ENCODE data around the gene ZNF598. TPM values are rescaled to one million over a fixed set of nuclear protein-coding genes. Genes with fewer than 3 reads are reported as not detected.

ZNF598 gene
- total and polyA plus RNA-seq, 2 experiments from 2014 or later: 8.5 to 48.6 TPM

DNA sequence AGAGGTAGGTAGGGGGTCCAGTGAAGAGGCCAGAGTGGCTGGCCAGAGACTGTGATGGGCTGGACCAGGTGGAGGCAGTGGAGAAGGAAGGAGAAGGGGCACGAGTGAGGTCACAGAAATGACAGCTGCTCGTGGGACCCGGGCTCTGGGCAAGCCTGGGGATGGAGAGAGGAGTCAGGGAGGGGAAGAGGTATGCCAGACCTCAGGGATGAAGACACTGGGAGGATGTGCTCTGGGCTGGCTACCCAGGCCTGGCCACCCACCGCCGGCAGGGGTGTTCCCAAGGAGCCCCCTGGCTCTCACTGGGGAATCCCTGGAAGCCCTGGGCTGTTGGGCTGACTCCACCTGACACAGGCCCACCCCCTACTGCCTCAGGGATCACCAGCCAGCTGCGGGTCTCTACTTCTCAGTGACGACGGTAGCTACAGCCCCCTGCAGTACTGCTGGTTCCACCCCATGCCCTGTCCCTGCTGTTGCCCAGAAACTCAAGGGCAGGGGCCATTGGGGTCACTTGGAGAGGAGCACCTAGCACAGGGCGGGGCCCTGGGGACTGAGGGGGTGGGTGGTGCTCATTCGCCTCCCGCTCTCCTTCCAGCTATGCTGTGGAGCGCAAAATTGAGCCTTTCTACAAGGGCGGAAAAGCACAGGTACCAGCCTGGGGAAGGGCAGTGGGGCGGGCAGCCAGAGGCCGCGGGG is 36.0 kb downstream of the ZNF598 start:
- DNase-seq (ENCODE audit: low spot score): no peak
- H3K4me2 ChIP-seq: no peak overlapping the region

DNA sequence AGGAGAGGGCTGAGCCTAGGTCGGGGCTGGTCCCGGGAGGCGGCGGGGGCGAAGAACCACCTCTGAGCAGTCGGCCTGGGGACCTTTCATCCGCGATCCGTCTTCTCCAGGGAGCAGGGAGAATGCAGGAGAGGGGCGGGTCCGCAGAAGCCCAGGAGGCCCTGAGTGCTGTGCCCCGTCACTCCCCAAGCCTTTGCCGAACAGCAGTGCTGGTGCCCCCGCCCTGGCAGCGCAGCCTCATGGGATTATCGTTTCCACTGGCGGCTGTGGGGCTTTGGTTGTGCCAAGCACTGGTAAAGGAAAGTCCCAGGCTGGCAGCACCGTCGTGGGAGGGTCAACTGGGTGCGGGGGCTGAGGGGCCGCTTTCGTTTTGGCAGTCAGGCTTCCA is 37.1 kb downstream of the ZNF598 start:
- ATAC-seq (peak; percentile 42), DNase-seq (ENCODE audit: low spot score) (peak; percentile 56)
- Histone ChIP-seq H2AFZ (no peak overlapping the region), H3K27me3 (ENCODE audit: insufficient read depth) (no peaks in the 10 kb centered on the region), H3K36me3 (ENCODE audit: insufficient read depth) (no peaks in the 10 kb centered on the region), H3F3A (replicated peaks; ENCODE audit: low read depth) (no peaks in the 10 kb centered on the region), H3K4me1 (ENCODE audit: insufficient read depth) (peaks cover 14% of the 10 kb centered on the region; the same call in 1 of the 2 replicates), H3K4me2 (peak overlapping the region; percentile 81), H3K79me2 (replicated peaks; ENCODE audit: insufficient read depth) (peaks cover 21% of the 10 kb centered on the region), H3K27ac (ENCODE audit: low read depth) (no peak overlapping the region), H4K20me1 (replicated peaks; ENCODE audit: insufficient read depth) (no peaks in the 10 kb centered on the region; the same call in none of the 2 replicates), H3K9me2 (ENCODE audit: insufficient read depth) (no peaks in the 10 kb centered on the region), H3K4me3 (peak overlapping the region; percentile 96)
- Mint-ChIP-seq H3K4me1 (peaks cover 12% of the 10 kb centered on the region), H3K27me3 (ENCODE audit: insufficient read depth, low read depth, poor library complexity) (peaks cover 19% of the 10 kb centered on the region), H3K9me3 (peaks cover 3% of the 10 kb centered on the region; the same call in 1 of the 3 replicates), H3K27ac (peak overlapping the region; percentile 95), H3K36me3 (ENCODE audit: low read depth) (peaks cover 16% of the 10 kb centered on the region), H3K4me3 (peak overlapping the region; percentile 99)
- TF ChIP-seq ZNF462 (CRISPR knock-in tag; IDR thresholded peaks at IDR 0.05): no peak

More for the DNA sequence above, 36.0 kb downstream of the ZNF598 start:
- H3F3A ChIP-seq (replicated peaks; ENCODE audit: low read depth): 0 out of 2 replicates have a peak, but pooled peaks cover 4% of the 10 kb centered on the region
- TF ChIP-seq CTCF (conservative IDR thresholded peaks at IDR 0.05; ENCODE audit: low read depth in 2 of 2) (no peak), EZH2 (IDR thresholded peaks at IDR 0.05; ENCODE audit: low read depth, unreplicated experiment) (no peak), ETS1 (IDR thresholded peaks at IDR 0.05) (no peak)
- no peaks in the 10 kb centered on the region for H3K36me3 ChIP-seq (ENCODE audit: insufficient read depth)
- no peak for ATAC-seq
- no peaks in the 10 kb centered on the region for H3K9me2 ChIP-seq (ENCODE audit: insufficient read depth)
- Mint-ChIP-seq H3K4me1 (peaks cover 12% of the 10 kb centered on the region), H3K36me3 (ENCODE audit: low read depth) (peaks cover 16% of the 10 kb centered on the region), H3K27me3 (ENCODE audit: insufficient read depth, low read depth, poor library complexity) (peaks cover 14% of the 10 kb centered on the region), H3K4me3 (peak overlapping the region; percentile 99; the same call in 2 of the 3 replicates), H3K27ac (no peak overlapping the region), H3K9me3 (peaks cover 3% of the 10 kb centered on the region; the same call in 1 of the 3 replicates)
- H3K4me1 ChIP-seq (ENCODE audit: insufficient read depth): peaks cover 14% of the 10 kb centered on the region; the same call in 1 of the 2 replicates
- no peaks in the 10 kb centered on the region; the same call in none of the 2 replicates for H4K20me1 ChIP-seq (replicated peaks; ENCODE audit: insufficient read depth)
- no peak overlapping the region for H3K4me3 ChIP-seq
- H3K27me3 ChIP-seq (ENCODE audit: insufficient read depth): no peaks in the 10 kb centered on the region
- H2AFZ ChIP-seq: no peak overlapping the region
- H3K79me2 ChIP-seq (replicated peaks; ENCODE audit: insufficient read depth): peaks cover 21% of the 10 kb centered on the region
- no peak overlapping the region for H3K27ac ChIP-seq (ENCODE audit: low read depth)

All from GM23338 (cell line).